Kidney glomerular epithelial cell (primary cell): ENCODE data around the gene PINK1.
A peak's percentile ranks its signal among the peaks of the same experiment; 100 is the strongest.

Source experiments
- DNase-seq: peaks from one replicate; lab custom pipeline; 2025; lab: John Stamatoyannopoulos, UW

Gene PINK1

GRCh38 chr1:20680269-20680668 is 47.0 kb downstream of the PINK1 start:
- DNase-seq: no peak

GRCh38 chr1:20681999-20682398 is 48.7 kb downstream of the PINK1 start:
- DNase-seq: no peak

- no peak for DNase-seq
Measured at GRCh38 chr1:20682571-20683236, 49.4 kb downstream of the PINK1 start.

- DNase-seq: no peak
Measured at GRCh38 chr1:20683614-20684013, 50.4 kb downstream of the PINK1 start.

- DNase-seq: no peak
Measured at GRCh38 chr1:20684050-20684620, 50.9 kb downstream of the PINK1 start.

- no peak for DNase-seq
Measured at GRCh38 chr1:20684651-20685050, 51.4 kb downstream of the PINK1 start.

GRCh38 chr1:20685099-20685662 is 51.9 kb downstream of the PINK1 start:
- DNase-seq: no peak

- DNase-seq: no peak
Measured at GRCh38 chr1:20685741-20686140, 52.5 kb downstream of the PINK1 start.

- no peak for DNase-seq
Measured at GRCh38 chr1:20686883-20687725, 53.8 kb downstream of the PINK1 start.

GRCh38 chr1:20689645-20690056 is 56.4 kb downstream of the PINK1 start:
- no peak for DNase-seq

GRCh38 chr1:20691872-20692271 is 58.6 kb downstream of the PINK1 start:
- no peak for DNase-seq

GRCh38 chr1:20693623-20694022 is 60.4 kb downstream of the PINK1 start:
- no peak for DNase-seq

GRCh38 chr1:20695515-20695914 is 62.3 kb downstream of the PINK1 start:
- no peak for DNase-seq

GRCh38 chr1:20696397-20697333 is 63.4 kb downstream of the PINK1 start:
- DNase-seq: peak; percentile 81

- no peak for DNase-seq
Measured at GRCh38 chr1:20697563-20697962, 64.3 kb downstream of the PINK1 start.

- peak; percentile 44 for DNase-seq
Measured at GRCh38 chr1:20698195-20698910, 65.1 kb downstream of the PINK1 start.

GRCh38 chr1:20699558-20699957 is 66.3 kb downstream of the PINK1 start:
- no peak for DNase-seq

- no peak for DNase-seq
Measured at GRCh38 chr1:20700636-20701215, 67.5 kb downstream of the PINK1 start.
